GM21515 (cell line): ENCODE results near the gene RASSF1.
"Not testable (repeated sequence)": the region's sequence is repeated elsewhere in the genome, so short reads cannot be mapped to it uniquely, and the experiment has no call there.

Source experiments
- ATAC-seq: cut with Tn5 transposase; IDR thresholded peaks from one replicate; pipeline ENCODE4 v1.9.1; 2021; ENCODE audit not compliant: unreplicated experiment

Gene RASSF1

GRCh38 chr3:50288387-50289007 lies 52.1 kb downstream of the RASSF1 start:
- no peak for ATAC-seq

DNA sequence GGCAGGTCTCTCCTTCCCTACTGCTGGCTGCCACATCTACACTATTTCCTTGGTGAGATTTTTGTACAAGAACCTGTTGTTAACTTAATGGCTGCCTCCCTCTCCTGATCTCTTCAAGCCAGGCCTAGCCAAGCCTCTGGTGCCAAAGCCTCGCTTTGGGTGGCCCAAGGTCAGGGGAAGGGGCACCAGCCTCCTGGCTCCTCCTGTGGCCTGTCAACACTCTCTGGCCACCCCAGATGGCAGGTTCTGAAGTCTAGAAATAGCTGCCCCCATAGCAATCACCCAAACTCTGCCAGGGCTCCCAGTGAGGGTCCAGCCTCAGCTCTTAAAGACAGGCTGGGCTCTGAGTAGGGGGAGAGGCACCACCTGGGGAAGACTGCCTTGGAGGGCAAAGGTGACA lies 53.4 kb downstream of the RASSF1 start:
- no peak for ATAC-seq

- no peak for ATAC-seq
These were observed 54.1 kb downstream of the RASSF1 start for GRCh38 chr3:50286322-50287227.

DNA sequence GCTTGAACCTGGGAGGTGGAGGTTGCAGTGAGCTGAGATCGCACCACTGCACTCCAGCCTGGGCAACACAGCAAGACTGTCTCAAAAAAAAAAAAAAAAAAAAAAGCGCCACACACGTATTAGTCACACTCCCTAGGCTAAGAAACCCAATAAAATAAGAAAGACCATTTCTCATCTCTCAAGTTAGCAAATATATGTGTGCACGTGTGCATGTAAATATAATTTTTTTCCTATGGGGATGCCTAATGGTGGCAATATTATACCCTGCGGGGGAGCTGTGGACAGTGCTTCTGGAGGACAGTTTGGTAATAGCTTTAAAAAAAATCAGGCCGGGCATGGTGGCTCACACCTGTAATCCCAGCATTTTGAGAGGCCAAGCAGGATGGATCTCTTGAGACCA lies 56.5 kb downstream of the RASSF1 start:
- not testable (repeated sequence) for ATAC-seq
